ENCODE data around the gene SCLT1.

SCLT1 gene

GRCh38 chr4:128861856-128862518 is 231.4 kb downstream of the SCLT1 start:
- H3K27ac Mint-ChIP-seq: peak overlapping the region; percentile 76
- no peak for DNase-seq
- H3K36me3 Mint-ChIP-seq (ENCODE audit: low read depth): peaks cover 78% of the 10 kb centered on the region
- H3K27me3 Mint-ChIP-seq (ENCODE audit: low read depth, poor library complexity): peaks cover 8% of the 10 kb centered on the region
- no peak for TF ChIP-seq CTCF (IDR thresholded peaks at IDR 0.05)
- H3K4me3 Mint-ChIP-seq: no peak overlapping the region
- no peaks in the 10 kb centered on the region for H3K9me3 Mint-ChIP-seq
- H3K4me1 Mint-ChIP-seq: peaks cover 35% of the 10 kb centered on the region

- H3K9me3 Mint-ChIP-seq: no peaks in the 10 kb centered on the region
Measured at GRCh38 chr4:128859887-128860677, 233.3 kb downstream of the SCLT1 start.

GRCh38 chr4:128858879-128859671 is 234.3 kb downstream of the SCLT1 start:
- Mint-ChIP-seq H3K4me3 (no peak overlapping the region), H3K9me3 (no peaks in the 10 kb centered on the region), H3K27me3 (ENCODE audit: low read depth, poor library complexity) (peaks cover 5% of the 10 kb centered on the region), H3K36me3 (ENCODE audit: low read depth) (peaks cover 69% of the 10 kb centered on the region), H3K4me1 (peaks cover 63% of the 10 kb centered on the region), H3K27ac (peak overlapping the region; percentile 86)
- TF ChIP-seq CTCF (IDR thresholded peaks at IDR 0.05): no peak
- DNase-seq: no peak

More at GRCh38 chr4:128859887-128860677, 233.3 kb downstream of the SCLT1 start:
- H3K36me3 Mint-ChIP-seq (ENCODE audit: low read depth): peaks cover 71% of the 10 kb centered on the region
- no peak overlapping the region for H3K4me3 Mint-ChIP-seq
- H3K4me1 Mint-ChIP-seq: peaks cover 53% of the 10 kb centered on the region
- peaks cover 8% of the 10 kb centered on the region for H3K27me3 Mint-ChIP-seq (ENCODE audit: low read depth, poor library complexity)
- no peak for TF ChIP-seq CTCF (IDR thresholded peaks at IDR 0.05)
- H3K27ac Mint-ChIP-seq: peak overlapping the region; percentile 86
- DNase-seq: no peak

GRCh38 chr4:128856246-128856645 is 237.1 kb downstream of the SCLT1 start:
- Mint-ChIP-seq H3K4me3 (no peak overlapping the region), H3K27me3 (ENCODE audit: low read depth, poor library complexity) (peaks cover 3% of the 10 kb centered on the region), H3K27ac (peak overlapping the region; percentile 89), H3K9me3 (no peaks in the 10 kb centered on the region), H3K36me3 (ENCODE audit: low read depth) (peaks cover 76% of the 10 kb centered on the region), H3K4me1 (peaks cover 50% of the 10 kb centered on the region)
- TF ChIP-seq CTCF (IDR thresholded peaks at IDR 0.05): no peak
- no peak for DNase-seq

- peaks cover 77% of the 10 kb centered on the region for H3K36me3 Mint-ChIP-seq (ENCODE audit: low read depth)
- no peak overlapping the region for H3K4me3 Mint-ChIP-seq
- no peaks in the 10 kb centered on the region for H3K9me3 Mint-ChIP-seq
- TF ChIP-seq CTCF (IDR thresholded peaks at IDR 0.05): no peak
- peak overlapping the region; percentile 89 for H3K27ac Mint-ChIP-seq
- H3K27me3 Mint-ChIP-seq (ENCODE audit: low read depth, poor library complexity): peaks cover 3% of the 10 kb centered on the region
- H3K4me1 Mint-ChIP-seq: peaks cover 50% of the 10 kb centered on the region
- DNase-seq: no peak
Measured at GRCh38 chr4:128855621-128856020, 237.7 kb downstream of the SCLT1 start.

Data from nephron progenitor cell (in vitro differentiated cells).